Uterus (tissue), 4 donors: Measurements from ENCODE around the gene TLR6. TPM values are rescaled to one million over a fixed set of nuclear protein-coding genes. Genes with fewer than 3 reads are reported as not detected.

ENCODE experiments used
- DNase-seq, 2 donors: peaks; one replicate each; pipeline ENCODE4 v3.0.0-alpha.2; 2019 to 2020
- H3K27ac ChIP-seq, 2 donors: fragments of 200-600 bp; sonication (generic); 1 replicate in 1 of 2; 2 replicates in 1 of 2; pipeline ENCODE4 v1.5.1; 2016 to 2018
- H3K27me3 ChIP-seq, 2 donors: fragments of 200-600 bp; sonication (generic); one replicate each; pipeline ENCODE4 v1.5.1; 2018 to 2019; ENCODE audit warnings: control low read depth in 1 of 2
- H3K36me3 ChIP-seq, 2 donors: fragments of 200-600 bp; sonication (generic); one replicate each; pipeline ENCODE4 v1.5.1; 2019; ENCODE audit warnings: control low read depth in 1 of 2
- H3K4me1 ChIP-seq, 2 donors: fragments of 200-600 bp; sonication (generic); one replicate each; pipeline ENCODE4 v1.5.1; 2018 to 2019; ENCODE audit warnings: control low read depth in 1 of 2
- H3K4me3 ChIP-seq, 2 donors: fragments of 200-600 bp; sonication (generic); 1 replicate in 1 of 2; 2 replicates in 1 of 2; pipeline ENCODE4 v1.5.1; 2018 to 2019; ENCODE audit warnings: mild to moderate bottlenecking in 1 of 2
- H3K9me3 ChIP-seq, 2 donors: fragments of 200-600 bp; sonication (generic); one replicate each; pipeline ENCODE4 v1.5.1; 2019; ENCODE audit warnings: control low read depth in 1 of 2
- CTCF ChIP-seq, 4 experiments: fragments of 200-600 bp in 2 of 4; fragments of 450-650 bp in 2 of 4; sonication (generic) in 2 of 4; IDR thresholded peaks; one replicate each; pipeline ENCODE4 v1.5.1; 2016 to 2019; ENCODE audit warnings: antibody characterized with exemption in 4 of 4, mild to moderate bottlenecking in 2 of 4, moderate library complexity in 1 of 4
- POLR2A ChIP-seq, 2 donors: fragments of 450-650 bp; IDR thresholded peaks; one replicate each; pipeline ENCODE4 v1.6.1; 2016; ENCODE audit warnings: antibody characterized with exemption in 2 of 2, mild to moderate bottlenecking in 1 of 2, moderate library complexity in 1 of 2
- intact Hi-C: fragments of 100-400 bp; cut with DNase I; formaldehyde crosslinking; loops from one replicate; pipeline ENCODE4 v1.15.1; 2023; ENCODE audit warnings: low total_unique reads
- total RNA-seq, 4 donors: library from RNA; depleted of rRNA in 3 of 4; stranded (reverse); fragments of >200 nt in 3 of 4; gene quantifications; one replicate each; pipeline versions ENCODE4 v1.1.0 to v1.2.4, GENCODE V29; 2014 to 2023
- donor health status: DM: yes; HTN: yes; CAD: no.

TLR6 gene
- total RNA-seq, 4 donors from 2014 or later: 1.5 to 10.0 (median 4.4) TPM

GRCh38 chr4:38822748-38823303 lies 33.8 kb downstream of the TLR6 start:
- Histone ChIP-seq H3K36me3 (no peaks in the 10 kb centered on the region), H3K27me3 (no peaks in the 10 kb centered on the region), H3K4me1 (no peaks in the 10 kb centered on the region), H3K27ac (no peak overlapping the region), H3K9me3 (no peaks in the 10 kb centered on the region), H3K4me3 (no peak overlapping the region)
- no peak for DNase-seq
- TF ChIP-seq POLR2A (IDR thresholded peaks at IDR 0.05): no peak
- no peak for TF ChIP-seq CTCF (IDR thresholded peaks at IDR 0.05)
- intact Hi-C loops: no loop called here

- no peak overlapping the region for H3K4me3 ChIP-seq
- H3K27me3 ChIP-seq: no peaks in the 10 kb centered on the region
- TF ChIP-seq POLR2A (IDR thresholded peaks at IDR 0.05) (no peak), CTCF (IDR thresholded peaks at IDR 0.05) (no peak)
- no peaks in the 10 kb centered on the region for H3K4me1 ChIP-seq
- intact Hi-C loops: no loop called here
- H3K27ac ChIP-seq: no peak overlapping the region
- H3K9me3 ChIP-seq: no peaks in the 10 kb centered on the region
- H3K36me3 ChIP-seq: no peaks in the 10 kb centered on the region
- DNase-seq: no peak
Measured at GRCh38 chr4:38821739-38822138, 34.9 kb downstream of the TLR6 start.

- Histone ChIP-seq H3K36me3 (no peaks in the 10 kb centered on the region), H3K4me3 (no peak overlapping the region), H3K4me1 (no peaks in the 10 kb centered on the region), H3K27ac (no peak overlapping the region), H3K27me3 (no peaks in the 10 kb centered on the region), H3K9me3 (no peaks in the 10 kb centered on the region)
- no peak for DNase-seq
- intact Hi-C loops: no loop called here
- TF ChIP-seq CTCF (IDR thresholded peaks at IDR 0.05) (no peak), POLR2A (IDR thresholded peaks at IDR 0.05) (no peak)
Measured at GRCh38 chr4:38820329-38821061, 36.1 kb downstream of the TLR6 start.

GRCh38 chr4:38819569-38819968 lies 37.0 kb downstream of the TLR6 start:
- no peak for DNase-seq
- no peak overlapping the region for H3K27ac ChIP-seq
- H3K9me3 ChIP-seq: no peaks in the 10 kb centered on the region
- H3K4me1 ChIP-seq: no peaks in the 10 kb centered on the region
- intact Hi-C loops: no loop called here
- H3K4me3 ChIP-seq: no peak overlapping the region
- H3K27me3 ChIP-seq: no peaks in the 10 kb centered on the region
- no peaks in the 10 kb centered on the region for H3K36me3 ChIP-seq
- TF ChIP-seq CTCF (IDR thresholded peaks at IDR 0.05): no peak
- TF ChIP-seq POLR2A (IDR thresholded peaks at IDR 0.05): no peak

GRCh38 chr4:38818441-38818976 lies 38.1 kb downstream of the TLR6 start:
- DNase-seq: no peak
- Histone ChIP-seq H3K27me3 (no peaks in the 10 kb centered on the region), H3K4me1 (no peaks in the 10 kb centered on the region), H3K36me3 (no peaks in the 10 kb centered on the region), H3K4me3 (no peak overlapping the region), H3K27ac (no peak overlapping the region), H3K9me3 (no peaks in the 10 kb centered on the region)
- intact Hi-C loops: no loop called here
- no peak for TF ChIP-seq CTCF (IDR thresholded peaks at IDR 0.05)
